ENCODE data around the gene TTLL11.

The TTLL11 gene

DNA sequence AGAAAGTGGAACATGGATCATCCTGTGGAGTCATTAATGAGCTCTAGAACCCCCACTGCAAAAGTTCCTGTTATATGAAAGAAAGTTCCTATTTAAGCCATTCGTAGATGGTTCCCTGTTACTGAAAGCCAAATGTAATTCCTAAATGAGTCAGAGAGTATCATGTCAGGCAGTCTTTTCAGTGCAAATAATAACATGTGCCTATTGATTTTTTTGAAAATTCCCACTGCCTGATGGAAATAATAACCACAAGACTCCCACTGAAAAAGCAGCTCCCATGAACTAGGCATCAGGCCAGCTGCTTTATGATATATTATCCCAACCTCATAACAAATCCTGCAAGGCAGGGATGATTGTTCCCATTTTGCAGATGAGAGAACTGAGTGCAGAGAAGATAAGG lies 224.5 kb downstream of the TTLL11 start:
- DNase-seq (ENCODE audit: insufficient read length, low spot score): no peak
- no peak for FAIRE-seq
- TF ChIP-seq SPI1 (IDR thresholded peaks at IDR 0.05; ENCODE audit: low read depth, low read length) (no peak), TAF1 (IDR thresholded peaks at IDR 0.05; ENCODE audit: low read depth, low read length) (no peak), PAX5 (IDR thresholded peaks at IDR 0.05; ENCODE audit: insufficient read depth, low read length, severe bottlenecking) (no peak), POLR2AphosphoS5 (IDR thresholded peaks at IDR 0.05; ENCODE audit: low read depth, low read length) (no peak), POU2F2 (IDR thresholded peaks at IDR 0.05; ENCODE audit: low read depth, low read length) (no peak), POLR2A (IDR thresholded peaks at IDR 0.05; ENCODE audit: low read depth, low read length) (no peak)

GRCh38 chr9:121866927-121867326 lies 226.2 kb downstream of the TTLL11 start:
- FAIRE-seq: no peak
- TF ChIP-seq SPI1 (IDR thresholded peaks at IDR 0.05; ENCODE audit: low read depth, low read length) (peak; percentile 30; the same call in 1 of the 2 replicates), POLR2A (IDR thresholded peaks at IDR 0.05; ENCODE audit: low read depth, low read length) (no peak)

DNA sequence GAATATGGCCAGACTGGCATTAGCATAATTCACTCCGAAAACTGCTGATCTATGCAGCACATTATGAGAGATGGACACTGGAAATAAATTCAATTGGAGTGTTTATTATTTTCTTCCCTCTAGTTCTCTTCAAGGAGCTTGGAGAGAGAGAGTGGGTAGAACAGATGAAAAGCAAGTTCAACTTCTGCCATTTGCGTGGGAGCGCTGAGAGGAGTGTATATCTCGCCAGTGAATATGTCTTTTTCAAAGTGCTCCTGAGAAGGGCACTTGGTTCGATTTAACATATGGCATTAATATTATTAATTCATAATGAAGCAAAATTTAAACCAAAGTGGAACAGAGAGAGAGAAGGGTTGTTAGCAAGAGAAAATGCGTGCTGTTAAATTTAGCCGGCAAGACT lies 227.2 kb downstream of the TTLL11 start:
- FAIRE-seq (no peak), DNase-seq (ENCODE audit: insufficient read length, low spot score) (no peak)
- TF ChIP-seq PAX5 (IDR thresholded peaks at IDR 0.05; ENCODE audit: insufficient read depth, low read length, severe bottlenecking) (no peak), POLR2A (IDR thresholded peaks at IDR 0.05; ENCODE audit: low read depth, low read length) (no peak), SPI1 (IDR thresholded peaks at IDR 0.05; ENCODE audit: low read depth, low read length) (no peak), POU2F2 (IDR thresholded peaks at IDR 0.05; ENCODE audit: low read depth, low read length) (no peak), POLR2AphosphoS5 (IDR thresholded peaks at IDR 0.05; ENCODE audit: low read depth, low read length) (no peak), TAF1 (IDR thresholded peaks at IDR 0.05; ENCODE audit: low read depth, low read length) (no peak)

More at GRCh38 chr9:121866927-121867326, 226.2 kb downstream of the TTLL11 start:
- DNase-seq (ENCODE audit: insufficient read length, low spot score): no peak

- no peak for DNase-seq (ENCODE audit: insufficient read length, low spot score)
- no peak for FAIRE-seq
- TF ChIP-seq POLR2A (IDR thresholded peaks at IDR 0.05; ENCODE audit: low read depth, low read length) (no peak), PAX5 (IDR thresholded peaks at IDR 0.05; ENCODE audit: insufficient read depth, low read length, severe bottlenecking) (no peak), POLR2AphosphoS5 (IDR thresholded peaks at IDR 0.05; ENCODE audit: low read depth, low read length) (no peak), TAF1 (IDR thresholded peaks at IDR 0.05; ENCODE audit: low read depth, low read length) (no peak), POU2F2 (IDR thresholded peaks at IDR 0.05; ENCODE audit: low read depth, low read length) (no peak), SPI1 (IDR thresholded peaks at IDR 0.05; ENCODE audit: low read depth, low read length) (no peak)
Observed at GRCh38 chr9:121865060-121865459, 228.0 kb downstream of the TTLL11 start.

DNA sequence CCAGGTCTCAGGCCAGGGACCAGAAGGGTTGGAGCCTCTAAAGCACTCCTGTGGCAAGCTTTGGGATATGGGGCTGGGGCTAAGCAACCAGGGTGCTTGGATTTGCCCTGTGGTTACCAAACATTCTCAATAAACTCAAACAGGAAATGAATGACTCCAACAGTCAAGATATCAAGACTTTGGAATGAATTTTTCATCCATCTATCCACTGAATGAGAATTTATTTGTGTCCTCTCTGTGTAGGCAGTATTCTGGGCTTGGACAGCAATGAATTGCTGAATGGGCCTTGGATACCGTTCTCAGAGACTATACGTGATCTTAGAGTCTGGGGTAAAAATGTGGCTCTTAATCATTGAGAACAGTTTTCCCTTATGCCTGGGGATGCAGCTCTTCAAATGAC lies 229.2 kb downstream of the TTLL11 start:
- FAIRE-seq (no peak), DNase-seq (ENCODE audit: insufficient read length, low spot score) (no peak)
- no peak for TF ChIP-seq POLR2A (IDR thresholded peaks at IDR 0.05; ENCODE audit: low read depth, low read length)
- no peak for TF ChIP-seq POU2F2 (IDR thresholded peaks at IDR 0.05; ENCODE audit: low read depth, low read length)
- no peak for TF ChIP-seq SPI1 (IDR thresholded peaks at IDR 0.05; ENCODE audit: low read depth, low read length)
- no peak for TF ChIP-seq POLR2AphosphoS5 (IDR thresholded peaks at IDR 0.05; ENCODE audit: low read depth, low read length)
- no peak for TF ChIP-seq PAX5 (IDR thresholded peaks at IDR 0.05; ENCODE audit: insufficient read depth, low read length, severe bottlenecking)
- TF ChIP-seq TAF1 (IDR thresholded peaks at IDR 0.05; ENCODE audit: low read depth, low read length): no peak

DNA sequence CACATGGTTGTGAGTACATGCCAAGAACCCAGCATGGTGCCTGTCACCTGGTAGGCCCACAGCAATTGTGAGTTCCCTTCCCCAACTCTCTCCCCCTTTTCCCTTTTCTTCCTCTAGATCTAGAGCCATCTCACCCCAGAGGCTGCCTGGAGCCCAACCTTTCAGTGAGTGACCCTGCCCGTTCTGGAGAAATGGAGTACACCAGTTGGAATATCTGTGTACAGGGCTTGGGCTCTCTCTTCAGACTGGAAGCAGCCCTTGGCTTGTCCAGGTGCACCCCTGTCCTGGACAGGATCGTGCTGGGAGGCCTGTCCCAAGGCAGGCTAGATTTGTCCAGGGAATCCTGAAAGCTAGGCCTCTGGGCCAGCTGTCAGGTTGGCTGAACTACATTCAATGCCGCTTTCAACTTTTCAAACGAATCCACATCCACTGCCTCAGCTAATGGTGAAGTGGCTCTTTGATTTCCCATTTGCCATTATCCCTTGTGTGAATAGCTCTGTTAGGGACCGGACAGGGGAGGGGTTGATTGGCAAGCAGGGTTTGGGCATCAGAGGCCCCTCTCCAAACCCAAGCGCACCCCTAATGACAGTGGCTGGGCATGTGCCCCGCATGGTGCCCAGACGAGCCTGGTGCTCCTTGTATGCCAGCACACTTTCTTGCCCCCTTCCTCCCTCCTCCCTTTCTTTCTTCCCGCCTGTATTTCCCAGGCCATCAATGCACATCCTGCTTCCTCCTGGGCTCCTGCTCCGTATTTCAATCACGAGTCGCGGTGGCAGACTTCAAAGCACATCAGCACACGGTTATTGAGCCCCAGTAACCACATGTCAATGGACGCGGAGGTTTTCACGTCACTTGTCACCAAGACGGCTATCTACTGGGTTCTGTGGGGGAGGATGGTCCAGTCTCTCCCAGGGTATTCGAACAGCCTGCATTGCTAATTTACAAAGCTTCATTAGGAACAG lies 230.5 kb downstream of the TTLL11 start:
- DNase-seq (ENCODE audit: insufficient read length, low spot score): no peak
- TF ChIP-seq SPI1 (IDR thresholded peaks at IDR 0.05; ENCODE audit: low read depth, low read length) (no peak), POLR2A (IDR thresholded peaks at IDR 0.05; ENCODE audit: low read depth, low read length) (no peak), TAF1 (IDR thresholded peaks at IDR 0.05; ENCODE audit: low read depth, low read length) (no peak), POLR2AphosphoS5 (IDR thresholded peaks at IDR 0.05; ENCODE audit: low read depth, low read length) (no peak), POU2F2 (IDR thresholded peaks at IDR 0.05; ENCODE audit: low read depth, low read length) (no peak), PAX5 (IDR thresholded peaks at IDR 0.05; ENCODE audit: insufficient read depth, low read length, severe bottlenecking) (no peak)
- FAIRE-seq: no peak

GRCh38 chr9:121861501-121862180 lies 231.5 kb downstream of the TTLL11 start:
- TF ChIP-seq PAX5 (IDR thresholded peaks at IDR 0.05; ENCODE audit: insufficient read depth, low read length, severe bottlenecking) (no peak), TAF1 (IDR thresholded peaks at IDR 0.05; ENCODE audit: low read depth, low read length) (no peak), POLR2AphosphoS5 (IDR thresholded peaks at IDR 0.05; ENCODE audit: low read depth, low read length) (no peak), SPI1 (IDR thresholded peaks at IDR 0.05; ENCODE audit: low read depth, low read length) (no peak), POU2F2 (IDR thresholded peaks at IDR 0.05; ENCODE audit: low read depth, low read length) (no peak), POLR2A (IDR thresholded peaks at IDR 0.05; ENCODE audit: low read depth, low read length) (no peak)
- FAIRE-seq: no peak
- DNase-seq (ENCODE audit: insufficient read length, low spot score): no peak

- DNase-seq (ENCODE audit: insufficient read length, low spot score) (no peak), FAIRE-seq (no peak)
- TF ChIP-seq POLR2A (IDR thresholded peaks at IDR 0.05; ENCODE audit: low read depth, low read length): no peak
- no peak for TF ChIP-seq PAX5 (IDR thresholded peaks at IDR 0.05; ENCODE audit: insufficient read depth, low read length, severe bottlenecking)
- TF ChIP-seq POLR2AphosphoS5 (IDR thresholded peaks at IDR 0.05; ENCODE audit: low read depth, low read length): no peak
- TF ChIP-seq SPI1 (IDR thresholded peaks at IDR 0.05; ENCODE audit: low read depth, low read length): no peak
- no peak for TF ChIP-seq TAF1 (IDR thresholded peaks at IDR 0.05; ENCODE audit: low read depth, low read length)
- TF ChIP-seq POU2F2 (IDR thresholded peaks at IDR 0.05; ENCODE audit: low read depth, low read length): no peak
Observed at GRCh38 chr9:121860744-121861143, 232.4 kb downstream of the TTLL11 start.

- TF ChIP-seq SPI1 (IDR thresholded peaks at IDR 0.05; ENCODE audit: low read depth, low read length): no peak
- TF ChIP-seq POLR2AphosphoS5 (IDR thresholded peaks at IDR 0.05; ENCODE audit: low read depth, low read length): no peak
- TF ChIP-seq TAF1 (IDR thresholded peaks at IDR 0.05; ENCODE audit: low read depth, low read length): no peak
- TF ChIP-seq POLR2A (IDR thresholded peaks at IDR 0.05; ENCODE audit: low read depth, low read length): no peak
- no peak for FAIRE-seq
- no peak for DNase-seq (ENCODE audit: insufficient read length, low spot score)
Observed at GRCh38 chr9:121860213-121860612, 232.9 kb downstream of the TTLL11 start.

Measured in GM12891 (cell line).